PC-3 (cell line): ENCODE results near the gene DNLZ.
"Not testable (repeated sequence)": the region's sequence is repeated elsewhere in the genome, so short reads cannot be mapped to it uniquely, and the experiment has no call there.

Experiments used
- CTCF ChIP-seq: fragments of 300-600 bp; sonication (generic); conservative IDR thresholded peaks from 2 replicates; pipeline ENCODE4 v1.5.1; 2017; ENCODE audit warnings: antibody characterized with exemption, low read depth, mild to moderate bottlenecking, low read length
- EZH2 ChIP-seq: fragments of 300-600 bp; sonication (generic); IDR thresholded peaks from one replicate; pipeline ENCODE4 v1.6.1; 2017; ENCODE audit warnings: antibody characterized with exemption, mild to moderate bottlenecking, low read length; ENCODE audit not compliant: unreplicated experiment
- EZH2phosphoT487 ChIP-seq: fragments of 300-600 bp; sonication (generic); IDR thresholded peaks from 2 replicates; pipeline ENCODE4 v1.6.1; 2018; ENCODE audit warnings: mild to moderate bottlenecking, antibody characterized with exemption, low read length, borderline replicate concordance

GRCh38 chr9:136351868-136352267 is 11.7 kb downstream of the DNLZ start:
- not testable (repeated sequence) for TF ChIP-seq CTCF, EZH2phosphoT487, EZH2
